HG03342 (cell line): Measurements from ENCODE around the gene FKBP10.
"Not testable (repeated sequence)": the region's sequence is repeated elsewhere in the genome, so short reads cannot be mapped to it uniquely, and the experiment has no call there.

Experiments
- ATAC-seq: cut with Tn5 transposase; IDR thresholded peaks from one replicate; pipeline ENCODE4 v1.9.1; 2021; ENCODE audit warnings: mild to moderate bottlenecking, moderate library complexity; ENCODE audit not compliant: unreplicated experiment

Gene FKBP10

GRCh38 chr17:41836550-41837196, 23.9 kb downstream of the FKBP10 start:
- no peak for ATAC-seq

DNA sequence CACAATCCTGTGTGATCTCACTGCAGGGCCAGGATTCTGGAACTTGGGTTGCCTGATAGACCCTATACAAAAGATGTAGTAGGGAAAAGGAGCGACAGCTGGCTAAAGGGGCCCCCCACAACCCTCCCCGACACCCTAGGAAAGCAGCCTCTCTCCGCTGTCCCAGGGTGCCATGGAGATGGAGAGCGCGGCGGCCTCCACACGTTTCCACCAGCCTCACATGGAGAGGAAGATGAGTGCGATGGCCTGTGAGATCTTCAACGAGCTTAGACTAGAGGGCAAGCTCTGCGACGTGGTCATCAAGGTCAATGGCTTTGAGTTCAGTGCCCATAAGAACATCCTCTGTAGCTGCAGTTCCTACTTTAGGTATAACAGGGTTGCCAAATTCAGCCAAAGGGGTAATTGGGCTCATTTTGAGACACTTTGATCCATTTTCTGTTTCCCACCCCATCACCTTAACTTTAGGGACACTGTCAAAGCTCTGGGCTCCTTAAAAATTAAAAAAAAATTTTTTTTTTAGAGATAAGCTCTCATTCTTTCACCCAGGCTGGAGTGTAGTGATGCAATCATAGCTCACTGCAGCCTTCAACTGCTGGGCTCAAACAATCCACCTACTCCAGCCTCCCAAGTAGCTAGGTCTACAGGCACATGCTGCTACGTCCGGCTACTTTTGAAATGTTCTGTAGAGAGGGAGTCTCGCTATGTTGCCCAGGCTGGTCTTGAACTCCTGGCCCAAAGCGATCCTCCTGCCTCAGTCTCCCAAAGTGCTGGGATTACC, 25.1 kb downstream of the FKBP10 start, which contains the start of gene KLHL10:
Gene KLHL10, plus strand, starts transcription at position 65 of the 778 bp plus-strand sequence. Its CDS starts 108 bp downstream, at position 173.
- no peak for ATAC-seq

GRCh38 chr17:41839448-41839847, 26.6 kb downstream of the FKBP10 start:
- ATAC-seq: not testable (repeated sequence)

GRCh38 chr17:41840781-41841180, 28.0 kb downstream of the FKBP10 start:
- ATAC-seq: not testable (repeated sequence)

- no peak for ATAC-seq
Measured at GRCh38 chr17:41844971-41845370, 32.2 kb downstream of the FKBP10 start.

DNA sequence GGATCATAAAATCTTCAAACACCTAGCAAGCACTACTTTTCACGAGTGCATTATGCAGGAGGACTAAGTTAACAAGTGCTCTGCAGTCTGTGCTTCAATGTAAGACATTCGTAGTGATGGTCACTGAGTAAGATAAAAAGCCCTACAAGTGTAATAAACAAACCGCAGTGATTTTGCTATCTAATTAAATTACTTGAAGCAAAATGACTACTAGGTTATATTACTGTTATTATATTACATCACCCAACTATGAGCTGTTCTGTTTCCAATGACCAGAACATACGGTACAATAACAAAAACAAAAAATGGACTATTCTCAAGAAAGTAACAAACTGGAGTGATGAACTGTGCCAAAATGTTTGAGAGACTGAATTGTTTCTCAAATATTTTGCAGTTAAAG, 36.0 kb downstream of the FKBP10 start:
- ATAC-seq: no peak

DNA sequence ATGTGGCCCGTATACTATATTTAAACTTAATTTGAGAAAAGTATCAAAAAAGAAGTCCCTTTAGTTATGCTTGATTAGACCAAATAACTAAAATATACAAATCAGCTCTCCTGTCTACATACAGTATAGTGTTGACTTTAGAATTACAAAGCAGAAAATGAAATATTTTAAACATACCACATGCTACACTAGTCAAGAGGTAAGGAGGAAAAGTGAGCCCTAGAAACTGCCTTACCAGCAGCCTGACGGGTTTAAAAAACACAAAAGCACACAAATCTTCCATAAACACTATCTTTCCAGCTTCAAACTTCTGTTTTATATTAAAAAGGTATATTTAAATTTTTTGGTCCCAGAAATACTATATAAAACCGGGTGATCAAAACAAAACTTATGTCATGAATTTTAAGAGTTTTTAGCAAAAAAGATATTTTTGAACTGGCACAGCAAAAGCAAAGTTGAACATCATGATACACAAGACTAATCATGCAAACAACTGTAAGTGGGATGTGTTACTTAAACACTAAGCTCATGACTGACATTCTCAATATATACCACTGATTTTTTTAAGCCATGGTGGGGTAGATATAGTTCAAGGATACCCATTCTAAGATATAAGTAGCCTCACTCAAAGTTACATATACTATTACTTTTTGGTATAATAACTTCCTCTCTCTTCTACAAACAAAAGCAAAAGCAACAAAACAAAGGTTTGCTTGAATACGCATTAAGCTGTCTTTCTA, 36.6 kb downstream of the FKBP10 start:
- no peak for ATAC-seq

DNA sequence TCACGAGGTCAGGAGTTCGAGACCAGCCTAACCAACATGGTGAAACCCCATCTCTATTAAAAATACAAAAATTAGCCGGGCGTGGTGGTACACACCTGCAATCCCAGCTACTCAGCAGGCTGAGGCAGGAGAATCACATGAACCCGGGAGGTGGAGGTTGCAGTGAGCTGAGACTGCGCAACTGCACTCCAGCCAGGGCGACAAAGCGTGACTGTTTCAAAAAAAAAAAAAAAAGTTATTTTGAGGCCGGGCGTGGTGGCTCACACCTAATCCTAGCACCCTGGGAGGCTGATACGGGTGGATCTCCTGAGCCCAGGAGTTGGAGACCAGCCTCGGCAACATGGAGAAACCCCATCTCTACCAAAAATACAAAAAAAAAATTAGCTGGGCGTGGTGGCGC, 38.6 kb downstream of the FKBP10 start:
- not testable (repeated sequence) for ATAC-seq

DNA sequence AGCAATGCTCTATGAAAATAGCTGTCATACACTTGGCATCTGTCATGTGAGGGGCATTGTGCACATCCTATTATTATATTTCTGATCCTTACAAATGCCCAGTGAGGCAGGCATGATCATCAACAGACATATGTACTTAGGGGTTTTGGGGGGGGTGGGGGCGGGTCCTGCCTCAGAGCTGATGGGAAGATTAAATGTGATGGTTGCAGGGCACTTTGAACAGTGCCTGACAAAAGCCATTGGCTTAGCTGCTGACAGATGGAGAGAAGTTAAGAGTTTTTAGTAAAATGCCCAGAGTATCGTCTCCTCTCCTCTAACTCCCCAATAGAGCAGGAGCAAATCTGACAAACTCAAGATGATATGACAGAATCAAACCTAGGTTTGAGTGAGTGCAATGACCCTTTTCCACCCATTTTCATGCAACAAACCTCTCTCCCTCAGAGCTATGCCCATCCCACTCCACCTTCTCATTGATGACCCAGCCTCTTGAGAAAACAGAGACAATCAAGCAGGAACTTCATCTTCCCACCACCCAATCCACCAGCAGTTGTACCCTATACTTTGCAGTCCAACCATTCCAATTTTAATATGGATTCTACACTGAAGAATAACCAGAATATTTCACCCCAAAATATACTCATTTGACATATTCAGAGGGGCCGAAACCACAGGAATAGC, 47.6 kb downstream of the FKBP10 start:
- no peak for ATAC-seq

GRCh38 chr17:41863074-41863848, 50.5 kb downstream of the FKBP10 start:
- no peak for ATAC-seq

- ATAC-seq: no peak
Measured at GRCh38 chr17:41864498-41864835, 51.7 kb downstream of the FKBP10 start.

DNA sequence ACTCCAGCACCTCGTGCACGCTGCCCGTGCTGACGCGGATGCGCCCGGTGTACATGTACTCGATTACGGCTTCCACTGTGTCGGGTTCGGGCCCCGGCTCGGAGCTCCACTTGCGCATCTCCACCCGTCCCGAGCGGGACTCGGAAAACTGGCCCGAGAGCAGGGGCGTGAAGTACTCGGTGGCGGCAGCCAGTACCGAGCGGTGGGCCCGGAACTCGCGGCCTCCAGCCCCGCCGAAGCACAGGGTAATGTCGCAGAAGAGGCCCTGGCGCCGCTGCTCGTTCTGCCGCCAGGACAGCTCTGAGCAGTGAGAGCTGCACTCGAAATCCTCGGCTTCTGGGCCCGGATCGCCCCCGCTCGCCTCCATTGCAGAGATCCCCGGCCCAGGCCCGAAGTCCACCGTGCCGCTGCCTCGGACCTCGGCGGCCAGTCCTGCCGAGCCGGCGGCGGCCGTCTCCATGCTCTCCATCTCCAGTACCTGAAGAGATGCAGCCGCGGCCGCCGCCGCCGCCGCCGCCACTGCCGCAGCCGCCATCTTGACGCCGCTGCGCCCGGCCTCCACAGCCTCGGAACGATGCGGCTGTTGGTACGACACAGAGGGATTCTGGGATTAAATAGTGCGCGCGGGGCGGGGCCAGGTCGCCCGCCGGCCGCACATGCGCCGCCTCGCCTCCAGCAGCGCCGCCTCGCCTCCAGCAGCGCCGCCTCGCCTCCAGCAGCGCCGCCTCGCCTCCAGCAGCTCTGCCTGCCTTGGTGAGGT, 52.2 kb downstream of the FKBP10 start, which contains the start of gene KLHL11:
Gene KLHL11, minus strand, starts transcription at position 588 of the 760 bp plus-strand sequence. Its CDS starts 53 bp downstream, at position 535.
- peak; percentile 84 for ATAC-seq

- ATAC-seq: no peak
Measured at GRCh38 chr17:41865596-41865893, 52.7 kb downstream of the FKBP10 start.

- ATAC-seq: no peak
Measured at GRCh38 chr17:41868568-41868967, 55.8 kb downstream of the FKBP10 start.

GRCh38 chr17:41869426-41869825, 56.6 kb downstream of the FKBP10 start:
- no peak for ATAC-seq

DNA sequence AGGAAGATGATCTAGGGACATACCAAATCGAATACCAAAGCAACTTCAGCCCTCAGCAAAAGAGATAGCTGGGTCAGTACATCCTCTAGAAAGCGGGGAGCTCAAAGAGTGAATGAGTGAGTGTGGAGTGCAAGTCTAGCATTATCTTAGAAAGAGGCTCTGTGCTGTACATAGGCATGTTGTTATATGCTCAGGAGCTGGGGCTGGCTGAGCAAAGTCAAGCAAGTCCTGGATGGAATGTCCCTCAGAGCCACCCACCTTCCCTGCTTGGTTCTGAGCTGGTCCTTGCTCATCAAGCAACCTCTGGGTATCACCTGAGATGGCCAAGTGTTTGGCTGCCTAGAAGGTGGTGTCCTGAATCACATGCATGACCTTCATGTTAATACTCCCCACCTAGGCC, 57.3 kb downstream of the FKBP10 start:
- ATAC-seq: no peak

- ATAC-seq: no peak
Measured at GRCh38 chr17:41870627-41871026, 57.8 kb downstream of the FKBP10 start.

DNA sequence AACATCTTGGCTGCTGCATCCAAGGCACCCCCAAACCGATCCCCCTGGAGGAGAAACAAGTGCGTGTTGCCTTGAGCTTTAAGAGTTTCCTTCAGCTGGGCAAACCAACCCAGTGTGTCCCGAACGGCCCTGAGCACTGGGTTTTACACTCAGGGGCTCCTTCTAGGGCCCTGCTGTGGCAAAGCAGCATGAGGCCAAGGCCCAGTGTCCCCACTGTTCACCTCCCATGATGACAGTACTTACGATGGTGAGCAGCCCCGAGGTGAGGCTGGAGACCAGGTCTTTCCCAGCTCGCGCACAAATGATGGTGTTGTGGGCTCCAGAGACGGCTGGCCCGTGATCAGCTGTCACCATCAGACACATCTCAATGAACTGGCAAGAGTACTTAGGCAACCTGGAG, 59.0 kb downstream of the FKBP10 start:
- no peak for ATAC-seq
